CMK (cell line): ENCODE data around the gene HNRNPF.

Experiments
- DNase-seq: peaks from one replicate; pipeline ENCODE4 v3.0.0-alpha.2; 2010; ENCODE audit warnings: low read depth

HNRNPF gene

DNA sequence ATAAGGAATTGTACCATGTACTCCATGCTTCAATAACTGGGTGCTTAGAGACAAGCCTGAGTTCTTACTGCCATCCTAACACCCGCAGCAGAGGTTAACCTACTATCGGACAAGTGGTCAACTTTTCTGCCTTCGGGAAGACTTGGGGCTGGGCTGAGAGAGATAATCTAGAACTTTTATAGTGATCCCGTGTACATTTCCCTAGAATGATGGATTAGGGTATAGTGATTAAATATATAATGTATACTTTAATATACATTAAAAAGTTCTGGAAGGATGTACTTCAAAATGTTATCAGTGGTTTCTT is 12.2 kb upstream of the HNRNPF start:
- DNase-seq, result no peak

DNA sequence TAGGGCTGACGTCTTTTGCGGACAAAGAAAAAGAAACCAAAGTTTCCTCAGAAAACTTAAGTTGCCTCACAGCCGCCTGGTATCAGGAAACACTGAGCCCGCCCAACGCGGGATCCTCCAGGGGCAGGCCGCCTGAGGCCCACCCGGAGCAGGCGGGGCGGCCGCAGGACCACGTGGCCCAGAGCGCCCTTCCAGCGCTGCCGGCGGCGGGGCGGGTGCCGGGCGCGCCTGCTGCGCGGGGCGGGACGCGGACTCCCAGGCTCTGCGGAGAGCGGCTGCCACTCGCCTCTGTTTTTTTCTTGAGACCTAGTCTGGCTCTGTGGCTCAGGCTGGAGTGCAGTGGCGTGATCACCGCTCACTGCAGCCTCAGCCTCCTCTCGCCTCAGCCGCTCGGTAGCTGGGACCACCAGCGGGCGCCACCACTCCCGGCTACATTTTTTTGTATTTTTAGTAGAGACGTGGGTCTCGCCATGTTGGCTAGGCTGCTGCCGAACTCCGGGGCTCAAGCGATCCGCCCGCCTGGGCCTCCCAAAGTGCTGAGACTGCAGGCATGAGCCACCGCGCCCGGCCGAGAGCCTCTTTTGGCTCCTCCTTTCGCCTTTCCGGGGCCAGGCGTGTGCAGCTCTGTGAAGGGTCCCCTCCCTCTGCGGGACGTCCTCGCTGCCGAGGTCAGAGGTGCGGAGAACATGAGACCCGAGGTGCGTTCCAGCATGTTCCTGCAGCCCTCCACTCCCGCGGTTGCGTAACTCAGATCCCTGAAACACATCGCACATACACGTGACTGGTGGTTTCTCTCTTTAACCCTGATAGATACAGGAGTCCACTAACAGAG is 11.6 kb upstream of the HNRNPF start:
- peak; percentile 62 for DNase-seq

DNA sequence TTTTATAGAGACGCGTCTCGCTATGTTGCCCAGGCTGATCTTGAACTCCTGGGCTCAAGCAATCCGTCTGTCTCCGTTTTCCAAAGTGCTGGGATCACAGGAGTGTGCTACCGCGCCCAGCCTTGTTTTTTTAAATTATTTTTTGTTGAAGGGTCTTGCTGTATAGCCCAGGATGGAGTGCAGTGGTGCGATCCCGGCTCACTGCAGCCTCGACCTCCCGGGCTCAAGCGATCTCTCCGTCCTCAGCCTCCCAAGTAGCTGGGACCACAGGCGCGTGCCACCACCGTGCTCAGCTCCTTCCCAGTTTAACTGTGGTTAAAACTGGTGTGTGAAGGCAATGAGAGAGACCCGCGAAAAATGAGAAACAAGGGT is 11.0 kb upstream of the HNRNPF start:
- DNase-seq, result no peak

DNA sequence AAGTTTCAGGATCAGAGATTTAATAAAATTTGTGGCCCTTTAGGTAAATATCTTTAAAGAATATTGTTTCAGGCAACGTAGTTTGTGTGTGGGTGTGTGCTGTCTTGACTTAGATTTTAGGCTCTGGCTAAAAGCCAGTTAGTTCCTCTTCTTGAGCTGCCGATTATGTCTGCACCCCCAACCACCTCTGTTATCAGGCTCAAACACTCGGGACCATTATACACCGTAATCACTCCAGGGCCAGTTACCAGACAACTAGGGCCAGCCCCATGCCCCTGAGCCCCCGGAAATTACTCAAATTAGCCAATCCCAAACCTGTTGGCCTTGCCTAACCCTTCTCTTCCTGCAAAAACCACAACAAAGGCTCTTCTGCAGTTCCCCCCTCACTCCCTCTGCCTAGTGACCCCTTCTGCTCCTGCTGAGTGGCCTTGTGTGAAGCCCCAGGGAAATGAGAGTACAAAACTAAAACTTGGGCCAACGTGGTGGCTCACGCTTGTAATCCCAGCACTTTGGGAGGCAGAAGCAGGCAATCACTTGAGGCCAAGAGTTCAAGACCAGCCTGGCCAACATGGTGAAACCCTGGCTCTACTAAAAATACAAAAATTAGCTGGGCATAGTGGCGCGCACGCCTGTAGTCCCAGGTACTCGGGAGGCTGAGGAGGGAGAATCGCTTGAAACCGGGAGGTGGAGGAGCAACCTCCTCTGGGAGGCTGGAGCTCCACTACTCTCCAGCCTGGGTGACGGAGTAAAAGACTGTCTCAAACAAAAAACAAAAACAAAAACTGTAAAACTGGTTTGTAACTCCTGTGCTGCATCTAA is 9.2 kb upstream of the HNRNPF start:
- peak; percentile 99 for DNase-seq

DNA sequence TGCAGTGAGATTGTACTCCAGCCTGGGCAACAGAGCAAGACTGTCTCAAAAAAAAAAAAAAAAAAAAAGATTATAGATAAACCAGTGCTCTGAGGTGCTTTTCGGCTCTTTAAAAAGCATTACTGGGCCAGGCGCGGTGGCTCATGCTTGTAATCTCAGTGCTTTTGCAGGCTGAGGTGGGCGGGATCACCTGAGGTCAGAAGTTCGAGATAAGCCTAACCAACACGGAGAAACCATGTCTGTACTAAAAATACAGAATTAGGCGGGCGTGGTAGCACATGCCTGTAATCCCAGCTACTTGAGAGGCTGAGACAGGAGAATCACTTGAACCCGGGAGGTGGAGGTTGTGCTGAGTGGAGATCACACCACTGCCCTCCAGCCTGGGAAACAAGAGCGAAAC is 6.6 kb upstream of the HNRNPF start:
- DNase-seq, result no peak

DNA sequence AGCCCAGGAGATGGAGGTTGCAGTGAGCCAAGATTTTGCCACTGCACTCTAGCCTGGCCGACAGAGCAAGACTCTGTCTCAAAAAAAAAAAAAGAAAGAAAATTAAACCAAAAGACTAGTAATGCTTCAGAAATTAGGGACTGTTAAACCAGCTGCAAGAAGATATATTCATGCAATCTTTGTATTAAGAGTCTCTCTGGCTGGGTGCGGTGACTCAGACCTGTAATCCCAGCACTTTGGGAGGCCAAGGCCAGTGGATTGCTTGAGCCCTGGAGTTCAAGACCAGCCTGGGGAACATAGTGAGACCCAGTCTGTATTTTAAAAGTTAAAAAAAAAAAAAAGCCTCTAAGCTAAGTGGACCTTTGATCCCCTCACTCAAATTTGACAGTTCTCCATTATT is 2.5 kb upstream of the HNRNPF start:
- no peak for DNase-seq

DNA sequence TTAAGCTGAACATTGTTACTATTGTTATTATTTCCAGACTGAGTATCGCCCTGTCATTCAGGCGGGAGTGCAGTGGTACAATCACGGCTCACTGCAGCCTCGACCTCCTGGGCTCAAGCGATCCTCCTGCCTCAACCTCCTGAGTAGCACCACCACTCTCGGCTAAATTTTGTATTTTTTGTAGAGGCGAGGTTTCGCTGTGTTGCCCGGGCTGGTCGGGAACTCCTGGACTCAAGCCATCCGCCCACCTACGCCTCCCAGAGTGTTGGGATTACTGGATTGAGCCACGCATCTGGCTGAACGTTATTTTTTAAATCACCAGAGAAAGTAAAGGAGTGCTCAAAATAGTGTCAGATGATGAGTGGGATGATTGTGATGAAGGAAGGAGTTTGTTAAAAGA is 1.4 kb upstream of the HNRNPF start:
- no peak for DNase-seq

DNA sequence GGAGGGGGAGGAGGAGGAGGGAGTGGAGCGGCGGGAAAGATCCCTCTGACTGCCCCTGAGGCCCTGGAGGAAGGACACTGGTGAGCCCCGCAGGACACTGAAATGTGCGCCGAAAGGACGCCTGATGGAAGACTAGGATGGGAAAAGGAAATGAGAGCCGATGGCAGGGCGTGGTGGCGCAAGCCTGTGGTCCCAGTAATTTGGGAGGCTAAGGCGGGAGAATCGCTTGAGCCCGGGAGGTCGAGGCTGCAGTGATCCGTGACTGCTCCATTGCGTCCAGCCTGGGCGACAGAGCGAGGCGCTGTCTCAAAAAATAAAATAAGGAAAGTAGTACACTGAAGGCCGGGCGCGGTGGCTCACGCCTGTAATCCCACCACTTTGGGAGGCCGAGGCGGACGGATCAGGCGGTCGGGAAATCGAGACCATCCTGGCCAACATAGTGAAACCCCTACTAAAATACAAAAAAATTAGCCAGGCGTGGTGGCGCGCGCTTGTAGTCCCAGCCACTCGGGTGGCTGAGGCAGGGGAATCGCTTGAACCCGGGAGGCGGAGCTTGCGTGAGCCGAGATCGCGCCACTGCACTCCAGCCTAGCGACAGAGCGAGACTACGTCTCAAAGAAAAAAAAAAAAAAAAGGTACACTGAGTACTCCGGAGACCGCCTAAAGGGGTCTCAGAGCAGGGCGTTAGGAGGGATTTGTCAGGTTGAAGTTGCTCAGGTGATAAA is 561 bp upstream of the HNRNPF start:
- no peak for DNase-seq

DNA sequence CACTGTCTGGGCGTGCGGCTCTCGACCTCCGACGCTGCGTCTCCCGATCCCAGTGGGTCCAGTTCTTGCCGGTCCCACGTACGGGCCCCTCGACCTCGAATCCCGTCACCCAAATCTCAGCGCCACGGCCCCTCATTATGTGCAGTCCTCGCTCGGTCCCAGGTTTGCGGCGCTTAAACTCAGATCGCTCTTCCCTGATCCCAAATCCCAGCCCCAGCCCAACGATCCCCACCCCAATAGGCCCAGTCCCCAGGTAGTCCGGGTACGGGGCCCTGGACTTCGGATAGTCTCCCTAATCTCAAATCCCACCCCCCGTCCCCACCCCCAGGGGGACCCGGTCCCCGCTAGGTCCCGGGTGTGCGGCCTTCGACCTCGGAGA is 666 bp downstream of the HNRNPF start:
- DNase-seq, result no peak

DNA sequence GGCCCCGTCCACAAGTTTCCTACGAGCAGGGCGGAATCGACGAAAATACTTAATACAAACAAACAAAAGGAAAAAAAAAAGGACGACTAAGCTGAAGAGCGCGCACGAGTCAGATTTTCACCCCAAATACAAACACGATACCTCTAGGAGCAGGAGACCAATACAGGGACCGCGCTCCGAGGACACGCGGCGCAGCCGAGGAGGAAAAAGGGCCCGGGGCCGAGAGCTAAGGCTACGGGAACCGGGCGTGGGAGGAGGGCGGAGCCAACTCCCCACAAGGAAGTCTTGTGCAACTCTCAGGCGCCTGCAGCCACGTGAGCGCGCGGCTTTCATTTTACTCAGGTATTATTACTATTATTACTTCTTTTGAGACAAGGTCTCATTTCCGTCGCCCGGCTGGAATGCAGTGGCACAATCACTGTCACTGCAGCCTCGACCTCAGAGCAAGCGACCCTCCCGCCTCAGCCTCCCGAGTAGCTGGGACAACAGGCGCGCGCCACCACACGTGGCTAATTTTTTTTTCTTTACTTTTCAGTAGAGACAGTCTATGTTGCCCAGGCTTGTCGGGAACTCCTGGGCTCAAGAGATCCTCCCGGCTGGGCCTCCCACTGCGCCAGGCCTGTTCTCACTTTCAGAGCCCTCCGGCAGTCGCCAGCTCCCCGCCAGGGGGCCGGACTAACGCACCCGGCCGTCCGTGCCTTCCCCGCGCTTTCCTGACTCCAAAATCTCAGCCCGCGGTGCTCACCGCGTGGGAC is 1.2 kb downstream of the HNRNPF start:
- DNase-seq, result peak; percentile 68

DNA sequence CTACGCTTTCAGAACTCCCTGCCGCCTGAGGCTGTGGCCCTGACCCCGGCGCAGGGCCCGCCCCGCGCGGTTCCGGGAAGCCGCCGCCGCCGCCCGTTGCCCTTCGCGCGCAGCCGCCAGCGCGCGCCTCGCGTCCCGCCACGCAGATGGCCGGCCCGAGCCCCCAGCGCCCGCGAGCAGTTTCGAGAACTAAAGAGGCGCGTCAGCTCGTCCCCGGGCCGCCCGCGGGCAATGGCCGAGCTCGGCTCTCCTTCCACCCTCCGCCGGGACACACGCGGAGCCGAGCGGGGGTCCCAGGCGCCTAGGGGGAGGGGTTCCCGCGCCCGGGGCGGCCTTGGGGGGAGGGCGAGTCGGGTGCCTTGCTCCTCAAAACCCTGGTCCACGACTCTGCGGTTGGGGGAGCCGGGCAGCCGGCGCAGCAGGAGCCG is 1.8 kb downstream of the HNRNPF start:
- DNase-seq, result no peak

DNA sequence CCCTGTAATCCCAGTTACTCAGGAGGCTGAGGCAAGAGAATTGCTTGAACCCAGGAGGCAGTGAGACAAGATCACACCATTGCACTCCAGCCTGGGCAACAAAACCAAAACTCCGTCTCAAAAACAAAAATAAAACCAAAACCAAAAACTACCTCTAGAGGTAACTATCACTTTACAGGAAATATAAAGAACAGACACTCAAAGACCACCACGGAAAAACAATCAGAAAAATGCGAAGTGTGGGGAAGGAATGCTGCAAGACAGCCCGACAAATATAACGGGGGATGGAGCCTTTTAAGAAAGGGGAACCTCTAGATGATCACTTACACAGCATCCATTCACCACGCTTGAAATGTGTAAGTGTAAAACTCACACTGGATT is 4.3 kb downstream of the HNRNPF start:
- no peak for DNase-seq

DNA sequence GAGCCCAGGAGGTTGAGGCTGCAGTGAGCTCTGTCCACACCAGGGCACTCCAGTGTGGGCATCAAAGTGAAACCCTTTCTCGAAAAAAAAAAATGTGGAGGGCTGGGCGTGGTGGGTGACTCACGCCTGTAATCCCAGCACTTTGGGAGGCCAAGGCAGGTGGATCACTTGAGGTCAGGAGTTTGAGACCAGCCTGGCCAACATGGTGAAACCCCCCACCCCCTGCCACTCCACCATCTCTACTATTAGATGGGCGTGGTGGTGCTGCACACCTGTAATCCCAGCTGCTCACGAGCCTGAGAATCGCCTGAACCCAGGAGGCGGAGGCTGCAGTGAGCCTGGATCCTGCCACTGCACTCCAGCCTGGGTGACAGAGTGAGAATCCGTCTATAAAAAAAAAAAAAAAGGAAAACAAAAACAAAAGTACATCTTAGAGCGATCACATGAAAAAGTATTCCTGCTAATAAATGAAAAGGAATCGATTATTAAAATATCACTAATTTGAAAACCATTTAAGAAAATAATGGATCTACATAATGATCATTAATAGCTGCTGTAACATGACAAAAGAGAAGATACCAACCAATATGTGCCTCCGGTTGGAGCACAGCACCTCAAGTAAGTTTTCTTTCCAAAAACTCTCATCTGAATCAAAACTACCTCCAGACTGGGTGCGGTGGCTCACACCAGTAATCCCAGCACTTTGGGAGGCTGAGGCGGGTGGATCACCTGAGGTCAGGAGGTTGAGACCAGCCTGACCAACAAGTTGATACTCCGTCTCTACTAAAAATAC is 4.9 kb downstream of the HNRNPF start:
- DNase-seq, result no peak

DNA sequence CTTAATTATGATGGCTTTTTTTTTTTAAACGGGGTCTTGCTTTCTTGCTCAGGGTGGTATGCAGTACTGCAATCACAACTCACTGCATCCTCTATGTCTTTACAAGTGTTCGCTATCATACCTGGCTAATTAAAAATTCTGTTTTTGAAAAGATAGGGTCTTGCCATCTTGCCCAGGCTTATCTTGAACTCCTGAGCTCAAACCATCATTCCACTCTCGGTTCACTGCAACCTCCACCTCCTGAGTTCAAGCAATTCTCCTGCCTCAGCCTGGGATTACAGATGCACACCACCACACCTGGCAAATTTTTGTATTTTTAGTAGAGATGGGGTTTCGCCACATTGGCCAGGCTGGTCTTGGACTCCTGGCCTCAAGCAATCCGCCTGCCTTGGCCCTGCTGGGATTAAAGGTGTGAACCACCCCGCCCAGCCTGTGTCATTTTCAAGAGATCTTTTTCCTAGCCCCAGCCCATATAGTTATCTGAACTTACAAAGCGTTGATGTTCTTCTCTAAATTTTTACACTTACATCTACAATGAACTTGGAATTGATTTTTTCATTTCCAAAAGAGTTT is 6.0 kb downstream of the HNRNPF start:
- DNase-seq, result no peak

DNA sequence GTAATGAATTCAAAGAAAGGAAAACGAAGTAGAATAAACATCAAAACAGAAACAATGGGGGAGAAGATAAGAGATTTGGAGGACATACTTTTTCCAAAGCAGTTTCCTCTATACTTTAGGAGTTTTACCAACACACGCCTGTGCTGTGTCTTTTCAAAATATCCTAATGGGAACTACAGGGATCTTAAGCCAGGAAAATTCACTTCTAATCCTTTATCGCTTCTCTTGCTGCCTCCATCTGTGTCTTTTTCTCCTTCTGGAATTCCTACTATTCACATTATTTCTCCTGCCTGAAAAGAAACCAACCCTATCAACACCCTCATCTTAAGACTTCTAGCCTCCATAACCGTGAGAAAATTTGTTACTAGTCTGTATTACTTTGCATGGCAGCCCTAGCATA is 6.8 kb downstream of the HNRNPF start:
- no peak for DNase-seq

DNA sequence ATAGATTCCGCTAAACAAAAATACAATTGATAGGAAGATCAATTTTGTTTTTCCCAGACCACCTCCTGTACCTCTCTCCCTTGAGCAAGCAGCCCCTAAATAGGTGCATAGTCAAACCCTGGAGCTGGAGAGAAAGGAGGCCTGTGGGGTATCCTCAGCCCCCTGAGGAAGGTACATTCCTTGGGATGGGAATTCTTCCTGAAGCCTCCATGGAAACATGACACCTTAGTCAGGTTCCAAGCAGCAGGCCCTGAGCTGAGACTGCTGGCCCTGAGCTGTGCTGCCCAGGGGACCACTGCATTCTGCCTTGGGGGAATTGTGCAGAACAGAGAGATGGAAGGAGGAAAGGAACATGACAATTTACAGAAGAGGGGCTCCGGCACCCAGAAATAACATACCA is 7.4 kb downstream of the HNRNPF start:
- no peak for DNase-seq

DNA sequence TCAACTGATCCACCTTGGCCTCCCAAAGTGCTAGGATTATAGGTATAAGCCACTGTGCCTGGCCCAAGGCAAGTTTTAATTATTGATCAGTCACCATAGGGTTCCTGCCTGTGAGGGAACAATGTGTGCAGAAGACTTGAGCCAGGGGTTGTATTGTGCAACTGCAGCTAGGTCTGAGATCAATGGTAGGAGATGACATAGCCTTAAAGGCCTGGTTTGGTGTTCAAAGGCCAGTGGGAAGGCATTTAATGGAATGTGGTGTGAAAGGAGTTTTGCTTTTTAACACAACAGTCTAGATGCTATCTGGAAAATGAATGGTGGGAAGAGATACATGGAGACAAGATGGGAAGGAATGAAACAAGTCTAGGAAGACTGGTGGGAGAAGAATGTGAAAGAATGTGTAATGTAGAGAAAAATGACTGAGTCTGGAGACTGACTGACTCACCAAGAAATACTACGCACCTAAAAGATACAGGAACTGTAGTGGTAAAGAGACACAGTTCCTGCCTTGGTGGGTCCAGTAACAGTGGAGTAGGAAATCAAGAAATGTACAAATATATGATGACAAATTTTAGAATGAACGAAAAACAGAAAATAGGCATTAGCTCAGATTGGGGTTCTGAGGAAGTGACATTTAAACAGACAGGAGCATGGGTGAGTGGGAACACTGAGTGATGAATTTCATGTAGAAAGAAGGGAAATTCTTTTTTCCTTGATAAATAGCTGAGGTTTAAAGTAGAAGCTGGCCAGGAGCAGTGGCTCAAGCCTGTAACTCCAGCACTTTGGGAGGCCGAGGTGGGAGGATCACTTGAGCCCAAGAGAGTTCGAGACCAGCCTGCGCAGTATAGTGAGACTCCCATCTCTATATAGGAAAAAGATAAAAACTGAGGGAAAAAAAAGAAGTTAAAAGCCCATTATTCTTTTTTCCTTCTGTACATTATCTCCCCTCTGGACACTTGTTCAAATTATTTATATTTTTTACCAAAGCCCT is 9.4 kb downstream of the HNRNPF start:
- no peak for DNase-seq

DNA sequence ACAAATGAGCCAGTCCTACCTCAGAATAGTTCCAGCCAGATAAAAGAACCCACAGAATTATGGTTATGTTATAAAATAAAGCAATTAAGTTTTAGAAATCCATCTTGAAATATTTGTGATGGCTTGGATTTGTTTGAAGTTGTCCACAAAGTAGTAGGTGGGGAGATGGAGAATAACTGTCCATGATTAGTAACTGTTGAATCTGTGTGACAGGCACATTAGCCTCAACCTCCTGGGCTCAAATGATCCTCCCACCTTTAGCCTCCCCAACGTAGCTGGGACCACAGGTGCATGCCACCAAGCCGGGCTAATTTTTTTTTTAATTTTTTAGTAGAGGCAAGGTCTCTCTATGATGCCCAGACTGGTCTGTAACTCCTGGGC is 10.1 kb downstream of the HNRNPF start:
- DNase-seq, result no peak

DNA sequence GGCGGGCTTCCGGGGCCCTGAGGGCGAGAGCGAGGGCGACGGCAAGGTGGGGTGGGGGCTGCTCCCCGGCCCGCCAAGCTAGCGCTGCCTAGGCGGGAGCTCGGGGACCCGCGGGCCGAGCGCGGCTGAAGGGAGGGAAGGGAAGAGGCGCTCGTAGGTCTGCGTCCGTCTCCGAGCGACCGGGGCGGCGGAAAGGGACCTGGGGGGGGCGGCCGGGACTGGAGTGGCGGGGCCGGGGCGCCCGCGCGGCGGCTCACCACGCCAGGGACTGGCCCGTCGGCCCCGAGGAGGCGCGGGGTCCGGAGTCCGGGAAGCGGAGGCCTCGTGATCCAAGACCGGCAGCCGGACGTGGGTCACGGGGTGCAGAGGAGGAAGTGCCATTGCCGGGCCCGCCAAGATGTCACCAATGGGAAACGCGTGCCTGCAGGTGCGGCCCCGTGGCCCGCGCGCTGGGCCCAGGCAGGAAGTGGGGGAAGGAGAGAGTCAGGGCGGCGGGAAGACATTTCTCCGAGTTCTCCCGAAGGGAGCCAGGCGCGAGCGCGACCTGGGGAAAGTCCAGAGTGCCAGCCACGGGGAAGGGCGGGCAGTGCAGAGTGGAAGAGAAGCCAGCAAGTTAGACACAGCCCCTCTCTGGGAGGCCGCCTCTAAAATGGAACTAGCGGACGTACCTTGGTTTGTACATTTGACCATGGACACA is 11.9 kb downstream of the HNRNPF start:
- peak; percentile 68 for DNase-seq
